Neuronal stem cell (in vitro differentiated cells): ENCODE measurements around the gene CCDC80.

ENCODE experiments used
- DNase-seq: peaks from one replicate; pipeline ENCODE4 v3.0.0-alpha.2; 2013; ENCODE audit warnings: low spot score
- H2AFZ ChIP-seq: one replicate; pipeline ENCODE4 v1.6.1; 2013; ENCODE audit warnings: mild to moderate bottlenecking, low read length, inconsistent platforms
- H2AK5ac ChIP-seq: 2 replicates; pipeline ENCODE4 v1.6.1; 2013; ENCODE audit warnings: low read depth, mild to moderate bottlenecking, inconsistent platforms, low read length, moderate library complexity, mixed read lengths
- H2BK120ac ChIP-seq: 2 replicates; pipeline ENCODE4 v1.6.1; 2013; ENCODE audit warnings: low read depth, mild to moderate bottlenecking, inconsistent platforms, low read length, moderate library complexity, mixed read lengths
- H2BK12ac ChIP-seq: one replicate; pipeline ENCODE4 v1.6.1; 2013; ENCODE audit warnings: low read length, inconsistent platforms
- H2BK15ac ChIP-seq: 2 replicates; pipeline ENCODE4 v1.6.1; 2013; ENCODE audit warnings: mild to moderate bottlenecking, low read length, inconsistent platforms, mixed read lengths
- H2BK5ac ChIP-seq: one replicate; pipeline ENCODE4 v1.6.1; 2013; ENCODE audit warnings: inconsistent platforms, mild to moderate bottlenecking, low read length, moderate library complexity
- H3K14ac ChIP-seq: one replicate; pipeline ENCODE4 v1.6.1; 2013; ENCODE audit warnings: low read length, inconsistent platforms
- H3K18ac ChIP-seq: 2 replicates; pipeline ENCODE4 v1.6.1; 2013; ENCODE audit warnings: low read length, inconsistent platforms
- H3K23ac ChIP-seq: 2 replicates; pipeline ENCODE4 v1.6.1; 2013; ENCODE audit warnings: low read depth, mild to moderate bottlenecking, mixed read lengths, low read length, inconsistent platforms; ENCODE audit not compliant: poor library complexity
- H3K27ac ChIP-seq: replicated peaks from 3 replicates; pipeline ENCODE4 v1.5.1; 2013; ENCODE audit warnings: low read length, inconsistent platforms
- H3K27me3 ChIP-seq, 3 experiments: 2 replicates each; pipeline ENCODE4 v1.6.1; 2013; ENCODE audit warnings: low read length in 3 of 3, mild to moderate bottlenecking in 2 of 3, inconsistent platforms in 1 of 3, low read depth in 1 of 3, mixed read lengths in 1 of 3, moderate library complexity in 1 of 3; ENCODE audit not compliant: control insufficient read depth in 3 of 3, insufficient read depth in 3 of 3
- H3K36me3 ChIP-seq, 2 donors: replicated peaks in 1 of 2; 2 replicates each; pipeline ENCODE4 v1.6.1; 2013; ENCODE audit warnings: low read length in 2 of 2; ENCODE audit not compliant: control insufficient read depth in 2 of 2, insufficient read depth in 2 of 2
- H3K4ac ChIP-seq: 2 replicates; pipeline ENCODE4 v1.6.1; 2013; ENCODE audit warnings: inconsistent platforms, mild to moderate bottlenecking, low read length, moderate library complexity
- H3K4me1 ChIP-seq, 2 donors: 1 replicate in 1 of 2; 2 replicates in 1 of 2; pipeline ENCODE4 v1.6.1; 2013; ENCODE audit warnings: low read length in 2 of 2, low read depth in 1 of 2; ENCODE audit not compliant: control insufficient read depth in 2 of 2, insufficient read depth in 1 of 2
- H3K4me2 ChIP-seq: one replicate; pipeline ENCODE4 v1.6.1; 2013; ENCODE audit warnings: mild to moderate bottlenecking, low read length, inconsistent platforms; ENCODE audit not compliant: insufficient read depth, poor library complexity, severe bottlenecking
- H3K4me3 ChIP-seq, 2 donors: 2 replicates each; pipeline ENCODE4 v1.5.1; 2013; ENCODE audit warnings: low read length in 2 of 2, mild to moderate bottlenecking in 2 of 2, inconsistent platforms in 1 of 2, moderate library complexity in 1 of 2
- H3K79me1 ChIP-seq: one replicate; pipeline ENCODE4 v1.6.1; 2013; ENCODE audit warnings: low read depth, mild to moderate bottlenecking, inconsistent platforms, low read length, moderate library complexity
- H3K9ac ChIP-seq: one replicate; pipeline ENCODE4 v1.6.1; 2013; ENCODE audit warnings: mild to moderate bottlenecking, low read depth, low read length, inconsistent platforms; ENCODE audit not compliant: poor library complexity
- H3K9me3 ChIP-seq, 2 donors: replicated peaks in 1 of 2; 2 replicates each; pipeline versions ENCODE3 to v1.6.1; 2013; ENCODE audit warnings: low read length in 2 of 2, mild to moderate bottlenecking in 2 of 2, inconsistent platforms in 1 of 2, low read depth in 1 of 2, mixed read lengths in 1 of 2, moderate library complexity in 1 of 2; ENCODE audit not compliant: control insufficient read depth in 2 of 2, insufficient read depth in 1 of 2
- H4K8ac ChIP-seq: one replicate; pipeline ENCODE4 v1.6.1; 2013; ENCODE audit warnings: low read depth, mild to moderate bottlenecking, inconsistent platforms, low read length, moderate library complexity
- H4K91ac ChIP-seq: one replicate; pipeline ENCODE4 v1.6.1; 2013; ENCODE audit warnings: low read length, low read depth, mild to moderate bottlenecking, inconsistent platforms; ENCODE audit not compliant: poor library complexity
- WGBS, 2 donors: extraction: QIAGEN DNeasy Blood & Tissue Kit; methylation state at CpG; one replicate each; pipeline ENCODE4 v1.1.7; 2013; ENCODE audit warnings: missing lambda C conversion rate in 2 of 2, mixed read lengths in 1 of 2; ENCODE audit not compliant: insufficient read length in 2 of 2, insufficient replicate concordance in 1 of 2; ENCODE audit errors: extremely low coverage in 2 of 2; 5-methylcytosine and 5-hydroxymethylcytosine counted together

Gene CCDC80

GRCh38 chr3:112653209-112653871, 12.4 kb upstream of the CCDC80 start:
- no peak overlapping the region for H3K9ac ChIP-seq
- H4K91ac ChIP-seq, result no peak overlapping the region
- no peak overlapping the region for H3K4me2 ChIP-seq
- DNase-seq, result no peak
- H3K4me3 ChIP-seq, result no peak overlapping the region
- H3K27me3 ChIP-seq, result no peaks in the 10 kb centered on the region
- H2BK15ac ChIP-seq, result no peak overlapping the region
- no peak overlapping the region for H2BK5ac ChIP-seq
- H3K27ac ChIP-seq, result no peak overlapping the region
- no peaks in the 10 kb centered on the region for H3K9me3 ChIP-seq
- WGBS, 2 donors, result no CpG with 5 or more reads among the region's 5 CpGs
- H3K14ac ChIP-seq, result no peak overlapping the region
- no peak overlapping the region for H3K18ac ChIP-seq
- H3K23ac ChIP-seq, result no peak overlapping the region
- H3K4me1 ChIP-seq, result no peaks in the 10 kb centered on the region
- H3K79me1 ChIP-seq, result no peaks in the 10 kb centered on the region
- H4K8ac ChIP-seq, result no peak overlapping the region
- no peak overlapping the region for H2BK120ac ChIP-seq
- H2AFZ ChIP-seq, result no peak overlapping the region
- no peak overlapping the region for H3K4ac ChIP-seq
- no peaks in the 10 kb centered on the region for H3K36me3 ChIP-seq
- H2BK12ac ChIP-seq, result no peak overlapping the region
- no peak overlapping the region for H2AK5ac ChIP-seq

DNA sequence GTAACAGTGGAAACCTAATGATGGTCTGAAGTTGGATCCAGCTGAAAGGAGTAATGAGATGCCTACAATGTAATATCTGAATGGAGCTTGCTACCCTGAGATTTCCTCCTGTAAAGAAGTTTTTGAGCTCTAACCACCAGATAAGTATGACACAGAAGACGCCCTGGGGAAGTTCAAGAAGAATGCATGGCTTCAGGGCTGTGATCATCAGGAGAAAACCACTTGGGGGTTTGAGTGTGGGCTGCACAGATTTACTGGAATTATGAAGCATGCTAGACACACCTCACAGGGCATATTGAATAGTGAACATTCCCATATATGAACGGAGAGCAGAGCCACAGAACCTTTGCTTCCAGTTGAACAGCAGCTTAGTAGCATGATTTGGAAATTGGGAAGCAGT, 10.6 kb upstream of the CCDC80 start:
- H3K23ac ChIP-seq, result no peak overlapping the region
- H3K27ac ChIP-seq, result no peak overlapping the region
- H3K4me3 ChIP-seq, result no peak overlapping the region
- H3K9ac ChIP-seq, result no peak overlapping the region
- H4K8ac ChIP-seq, result no peak overlapping the region
- H2AFZ ChIP-seq, result no peak overlapping the region
- H3K18ac ChIP-seq, result no peak overlapping the region
- no peak overlapping the region for H3K4ac ChIP-seq
- no peak overlapping the region for H2AK5ac ChIP-seq
- H3K4me1 ChIP-seq, result peaks cover 5 to 9% of the 10 kb centered on the region in 2 donors
- H3K36me3 ChIP-seq, result no peaks in the 10 kb centered on the region
- no peaks in the 10 kb centered on the region for H3K79me1 ChIP-seq
- H2BK120ac ChIP-seq, result no peak overlapping the region
- no CpG with 5 or more reads among the region's 2 CpGs for WGBS, 2 donors
- no peak overlapping the region for H4K91ac ChIP-seq
- no peak overlapping the region for H3K14ac ChIP-seq
- H2BK5ac ChIP-seq, result no peak overlapping the region
- H2BK12ac ChIP-seq, result no peak overlapping the region
- no peak overlapping the region for H3K4me2 ChIP-seq
- no peaks in the 10 kb centered on the region for H3K9me3 ChIP-seq
- no peak overlapping the region for H2BK15ac ChIP-seq
- H3K27me3 ChIP-seq, result no peaks in the 10 kb centered on the region
- DNase-seq, result no peak

DNA sequence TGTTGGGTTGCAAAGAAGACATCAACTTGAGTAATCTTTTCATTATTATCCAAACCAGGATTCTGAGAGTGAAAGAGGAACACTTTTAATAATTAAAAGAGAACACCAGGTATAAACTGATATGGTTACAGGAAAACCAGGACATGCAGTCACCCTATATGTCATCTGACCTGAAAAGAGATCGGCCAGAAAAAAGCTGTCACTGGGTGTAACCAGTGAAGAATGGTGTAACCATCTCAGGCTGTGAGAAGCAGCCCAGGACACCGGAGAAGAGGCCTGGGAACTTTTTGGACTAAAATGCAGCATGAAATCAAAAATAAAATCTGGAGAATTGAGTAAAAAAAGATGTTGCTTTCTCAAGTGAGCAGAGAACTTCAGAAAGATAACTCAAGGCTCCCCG, 10.1 kb upstream of the CCDC80 start:
- H3K4me3 ChIP-seq, result no peak overlapping the region
- H3K27ac ChIP-seq, result no peak overlapping the region
- H3K27me3 ChIP-seq, result no peaks in the 10 kb centered on the region
- no peak for DNase-seq
- peaks cover 7 to 9% of the 10 kb centered on the region in 2 donors for H3K4me1 ChIP-seq
- H3K36me3 ChIP-seq, result no peaks in the 10 kb centered on the region
- H3K79me1 ChIP-seq, result no peaks in the 10 kb centered on the region
- H3K18ac ChIP-seq, result no peak overlapping the region
- no peak overlapping the region for H2BK15ac ChIP-seq
- WGBS, 2 donors, result no CpG with 5 or more reads among the region's 3 CpGs
- H2BK12ac ChIP-seq, result no peak overlapping the region
- H4K8ac ChIP-seq, result no peak overlapping the region
- H2AFZ ChIP-seq, result no peak overlapping the region
- H2BK120ac ChIP-seq, result no peak overlapping the region
- no peak overlapping the region for H4K91ac ChIP-seq
- no peak overlapping the region for H2AK5ac ChIP-seq
- no peak overlapping the region for H3K9ac ChIP-seq
- H3K14ac ChIP-seq, result no peak overlapping the region
- no peak overlapping the region for H3K23ac ChIP-seq
- no peak overlapping the region for H2BK5ac ChIP-seq
- H3K4ac ChIP-seq, result no peak overlapping the region
- no peak overlapping the region for H3K4me2 ChIP-seq
- no peaks in the 10 kb centered on the region for H3K9me3 ChIP-seq

GRCh38 chr3:112650482-112650881, 9.5 kb upstream of the CCDC80 start:
- no peak overlapping the region for H2BK120ac ChIP-seq
- no peaks in the 10 kb centered on the region for H3K9me3 ChIP-seq
- no peak overlapping the region for H2BK12ac ChIP-seq
- H3K79me1 ChIP-seq, result no peaks in the 10 kb centered on the region
- H2BK5ac ChIP-seq, result no peak overlapping the region
- no peak overlapping the region for H4K91ac ChIP-seq
- no peak for DNase-seq
- no peak overlapping the region for H2AK5ac ChIP-seq
- no peak overlapping the region for H3K18ac ChIP-seq
- H3K14ac ChIP-seq, result no peak overlapping the region
- H3K27me3 ChIP-seq, result no peaks in the 10 kb centered on the region
- H2BK15ac ChIP-seq, result no peak overlapping the region
- no CpG with 5 or more reads among the region's 3 CpGs for WGBS, 2 donors
- H3K4ac ChIP-seq, result no peak overlapping the region
- no peak overlapping the region for H2AFZ ChIP-seq
- H4K8ac ChIP-seq, result no peak overlapping the region
- H3K27ac ChIP-seq, result no peak overlapping the region
- no peaks in the 10 kb centered on the region for H3K36me3 ChIP-seq
- no peak overlapping the region for H3K9ac ChIP-seq
- H3K4me2 ChIP-seq, result no peak overlapping the region
- H3K4me3 ChIP-seq, result no peak overlapping the region
- peaks cover 7 to 9% of the 10 kb centered on the region in 2 donors for H3K4me1 ChIP-seq
- H3K23ac ChIP-seq, result no peak overlapping the region
